ENCODE results near the gene KIF3A.
"Not testable (repeated sequence)": the region's sequence is repeated elsewhere in the genome, so short reads cannot be mapped to it uniquely, and the experiment has no call there.

KIF3A gene

DNA sequence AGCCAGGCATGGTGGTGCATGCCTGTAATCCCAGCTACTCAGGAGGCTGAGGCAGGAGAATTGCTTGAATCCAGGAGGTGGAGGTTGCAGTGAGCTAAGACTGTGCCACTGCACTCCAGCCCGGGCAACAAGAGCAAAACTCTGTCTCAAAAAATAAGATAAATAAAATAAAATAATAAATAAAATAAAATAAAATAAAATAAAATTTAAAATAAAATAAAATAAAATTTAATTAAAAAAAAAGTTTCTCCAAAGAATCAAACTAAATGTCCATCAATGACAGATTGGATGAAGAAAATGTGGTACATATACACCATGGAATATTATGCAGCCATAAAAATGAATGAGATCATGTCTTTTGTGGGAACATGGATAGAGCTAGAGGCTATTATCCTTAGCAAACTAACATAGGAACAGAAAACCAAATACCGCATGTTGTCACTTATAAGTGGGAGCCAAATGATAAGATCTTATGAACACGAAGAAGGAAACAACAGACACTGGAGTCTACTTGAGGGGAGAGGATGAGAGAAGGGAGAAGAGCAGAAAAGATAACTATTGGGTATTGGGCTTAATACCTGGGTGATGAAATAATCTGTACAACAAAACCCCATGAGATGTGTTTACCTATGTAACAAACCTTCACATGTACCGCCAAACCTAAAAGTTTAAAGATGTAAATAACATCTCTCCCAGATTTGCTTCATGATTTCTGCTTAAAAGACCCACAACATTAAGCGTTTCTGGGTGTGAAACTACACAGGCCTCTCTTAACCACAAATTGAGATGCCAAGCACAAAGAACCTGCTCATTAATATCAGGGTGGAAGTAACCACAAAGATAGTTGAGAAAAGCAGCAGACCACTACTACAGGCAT, 45.4 kb downstream of the KIF3A start:
- not testable (repeated sequence) for ATAC-seq
- peak; percentile 71 for TF ChIP-seq ZNF8 (CRISPR knock-in tag; IDR thresholded peaks at IDR 0.05)

DNA sequence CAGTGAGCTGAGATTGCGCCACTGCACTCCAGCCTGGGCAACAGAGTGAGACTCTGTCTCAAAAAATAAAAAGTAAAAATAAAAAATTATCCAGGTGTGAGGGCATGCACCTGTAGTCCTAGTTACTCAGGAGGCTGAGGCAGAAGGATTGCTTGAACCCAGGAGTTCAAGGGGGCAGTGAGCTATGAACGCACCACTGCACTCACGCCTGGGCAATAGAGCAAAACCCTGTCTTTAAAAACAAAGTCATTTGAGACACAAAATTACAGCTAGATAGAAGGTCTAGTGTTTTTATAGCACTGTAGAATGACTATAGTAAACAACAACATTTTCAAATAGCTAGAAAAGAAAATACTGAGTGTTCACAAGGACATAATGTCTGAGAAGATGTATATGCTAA, 47.2 kb downstream of the KIF3A start:
- no peak for ATAC-seq
- TF ChIP-seq GLIS3 (CRISPR knock-in tag; IDR thresholded peaks at IDR 0.05) (no peak), BACH2 (CRISPR knock-in tag; IDR thresholded peaks at IDR 0.05; ENCODE audit: borderline replicate concordance) (no peak)

DNA sequence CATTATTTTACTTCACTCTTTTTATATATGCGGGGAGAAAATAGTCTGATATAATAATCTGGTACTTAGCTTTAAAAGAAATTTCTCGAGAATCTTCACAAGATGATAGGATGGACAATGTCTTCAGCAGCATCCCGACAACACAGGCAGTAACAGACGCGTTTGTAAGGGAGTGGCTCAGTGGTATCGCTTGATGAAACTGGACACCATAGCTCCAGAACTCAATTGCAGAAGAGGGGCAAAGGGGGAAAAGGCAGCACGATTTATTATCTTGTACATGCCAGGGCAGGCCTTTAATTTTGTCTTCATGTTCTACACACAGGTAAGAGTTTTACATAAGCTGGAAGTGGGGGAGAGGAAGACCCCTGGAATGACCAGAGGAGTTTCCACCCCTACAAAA, 47.8 kb downstream of the KIF3A start:
- ATAC-seq = no peak
- TF ChIP-seq PPARA (CRISPR knock-in tag; IDR thresholded peaks at IDR 0.05; ENCODE audit: borderline replicate concordance) = no peak
- TF ChIP-seq SNAI2 (CRISPR knock-in tag; IDR thresholded peaks at IDR 0.05) = no peak

DNA sequence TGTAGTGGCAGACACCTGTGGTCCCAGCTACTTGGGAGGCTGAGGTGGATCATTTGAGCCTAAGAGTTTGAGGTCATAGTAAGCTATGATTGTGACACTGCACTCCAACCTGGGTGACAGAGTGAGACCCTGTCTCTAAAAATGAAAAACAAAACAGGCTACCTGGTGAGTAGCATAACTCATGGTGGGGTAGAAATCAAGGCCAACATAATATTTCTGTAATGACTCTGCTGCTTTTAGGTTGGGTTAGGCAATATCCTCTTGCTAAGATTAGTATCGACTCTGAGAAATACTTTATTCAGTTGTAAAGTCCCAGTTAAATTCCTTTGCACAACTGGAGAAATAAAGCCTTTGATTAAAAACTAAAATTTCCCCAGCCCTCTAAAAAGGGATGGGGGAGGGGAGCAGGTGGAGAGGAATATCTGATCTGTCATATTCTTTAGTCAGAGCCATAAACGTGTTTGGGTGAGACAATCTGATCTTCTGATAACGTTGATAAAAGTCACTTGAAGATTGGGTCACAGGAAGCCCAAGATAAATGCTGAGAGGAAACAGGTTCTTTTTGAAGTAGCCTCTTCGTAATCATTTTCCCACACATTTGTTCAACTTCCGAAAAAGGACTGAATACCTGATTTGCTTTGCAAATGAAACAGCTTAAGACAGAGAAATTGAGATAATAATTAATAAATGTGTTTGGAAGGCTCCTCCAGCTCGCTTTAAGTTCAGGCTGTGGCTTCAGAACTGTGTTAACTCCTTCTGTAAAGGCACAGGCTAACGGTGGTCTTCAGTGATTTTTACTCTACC, 48.6 kb downstream of the KIF3A start:
- no peak for ATAC-seq
- TF ChIP-seq ZNF565 (CRISPR knock-in tag; conservative IDR thresholded peaks at IDR 0.05; ENCODE audit: low read depth) (no peak), RARB (CRISPR knock-in tag; IDR thresholded peaks at IDR 0.05) (no peak), TCF4 (CRISPR knock-in tag; IDR thresholded peaks at IDR 0.05; ENCODE audit: borderline replicate concordance) (no peak), ZFP3 (CRISPR knock-in tag; IDR thresholded peaks at IDR 0.05) (no peak), GLIS3 (CRISPR knock-in tag; IDR thresholded peaks at IDR 0.05) (no peak), ESRRG (CRISPR knock-in tag; IDR thresholded peaks at IDR 0.05) (no peak), PPARA (CRISPR knock-in tag; IDR thresholded peaks at IDR 0.05; ENCODE audit: borderline replicate concordance) (no peak), CSDC2 (CRISPR knock-in tag; IDR thresholded peaks at IDR 0.05) (no peak), ARNTL (CRISPR knock-in tag; IDR thresholded peaks at IDR 0.05; ENCODE audit: borderline replicate concordance, low read depth) (no peak), ZNF8 (CRISPR knock-in tag; IDR thresholded peaks at IDR 0.05) (no peak), TOX (CRISPR knock-in tag; IDR thresholded peaks at IDR 0.05; ENCODE audit: borderline replicate concordance) (no peak), BACH2 (CRISPR knock-in tag; IDR thresholded peaks at IDR 0.05; ENCODE audit: borderline replicate concordance) (no peak), ZNF70 (CRISPR knock-in tag; IDR thresholded peaks at IDR 0.05) (no peak)
- TF ChIP-seq, protein P1, sequence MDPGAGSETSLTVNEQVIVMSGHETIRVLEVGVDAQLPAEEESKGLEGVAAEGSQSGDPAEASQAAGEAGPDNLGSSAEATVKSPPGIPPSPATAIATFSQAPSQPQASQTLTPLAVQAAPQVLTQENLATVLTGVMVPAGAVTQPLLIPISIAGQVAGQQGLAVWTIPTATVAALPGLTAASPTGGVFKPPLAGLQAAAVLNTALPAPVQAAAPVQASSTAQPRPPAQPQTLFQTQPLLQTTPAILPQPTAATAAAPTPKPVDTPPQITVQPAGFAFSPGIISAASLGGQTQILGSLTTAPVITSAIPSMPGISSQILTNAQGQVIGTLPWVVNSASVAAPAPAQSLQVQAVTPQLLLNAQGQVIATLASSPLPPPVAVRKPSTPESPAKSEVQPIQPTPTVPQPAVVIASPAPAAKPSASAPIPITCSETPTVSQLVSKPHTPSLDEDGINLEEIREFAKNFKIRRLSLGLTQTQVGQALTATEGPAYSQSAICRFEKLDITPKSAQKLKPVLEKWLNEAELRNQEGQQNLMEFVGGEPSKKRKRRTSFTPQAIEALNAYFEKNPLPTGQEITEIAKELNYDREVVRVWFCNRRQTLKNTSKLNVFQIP (CRISPR knock-in tag; IDR thresholded peaks at IDR 0.05; ENCODE audit: borderline replicate concordance, low read depth) = no peak
- TF ChIP-seq, protein P2, sequence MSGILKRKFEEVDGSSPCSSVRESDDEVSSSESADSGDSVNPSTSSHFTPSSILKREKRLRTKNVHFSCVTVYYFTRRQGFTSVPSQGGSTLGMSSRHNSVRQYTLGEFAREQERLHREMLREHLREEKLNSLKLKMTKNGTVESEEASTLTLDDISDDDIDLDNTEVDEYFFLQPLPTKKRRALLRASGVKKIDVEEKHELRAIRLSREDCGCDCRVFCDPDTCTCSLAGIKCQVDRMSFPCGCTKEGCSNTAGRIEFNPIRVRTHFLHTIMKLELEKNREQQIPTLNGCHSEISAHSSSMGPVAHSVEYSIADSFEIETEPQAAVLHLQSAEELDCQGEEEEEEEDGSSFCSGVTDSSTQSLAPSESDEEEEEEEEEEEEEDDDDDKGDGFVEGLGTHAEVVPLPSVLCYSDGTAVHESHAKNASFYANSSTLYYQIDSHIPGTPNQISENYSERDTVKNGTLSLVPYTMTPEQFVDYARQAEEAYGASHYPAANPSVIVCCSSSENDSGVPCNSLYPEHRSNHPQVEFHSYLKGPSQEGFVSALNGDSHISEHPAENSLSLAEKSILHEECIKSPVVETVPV (CRISPR knock-in tag; IDR thresholded peaks at IDR 0.05) = no peak
- TF ChIP-seq, protein P3, sequence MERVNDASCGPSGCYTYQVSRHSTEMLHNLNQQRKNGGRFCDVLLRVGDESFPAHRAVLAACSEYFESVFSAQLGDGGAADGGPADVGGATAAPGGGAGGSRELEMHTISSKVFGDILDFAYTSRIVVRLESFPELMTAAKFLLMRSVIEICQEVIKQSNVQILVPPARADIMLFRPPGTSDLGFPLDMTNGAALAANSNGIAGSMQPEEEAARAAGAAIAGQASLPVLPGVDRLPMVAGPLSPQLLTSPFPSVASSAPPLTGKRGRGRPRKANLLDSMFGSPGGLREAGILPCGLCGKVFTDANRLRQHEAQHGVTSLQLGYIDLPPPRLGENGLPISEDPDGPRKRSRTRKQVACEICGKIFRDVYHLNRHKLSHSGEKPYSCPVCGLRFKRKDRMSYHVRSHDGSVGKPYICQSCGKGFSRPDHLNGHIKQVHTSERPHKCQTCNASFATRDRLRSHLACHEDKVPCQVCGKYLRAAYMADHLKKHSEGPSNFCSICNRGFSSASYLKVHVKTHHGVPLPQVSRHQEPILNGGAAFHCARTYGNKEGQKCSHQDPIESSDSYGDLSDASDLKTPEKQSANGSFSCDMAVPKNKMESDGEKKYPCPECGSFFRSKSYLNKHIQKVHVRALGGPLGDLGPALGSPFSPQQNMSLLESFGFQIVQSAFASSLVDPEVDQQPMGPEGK (CRISPR knock-in tag; IDR thresholded peaks at IDR 0.05; ENCODE audit: borderline replicate concordance) = no peak
- TF ChIP-seq, protein P4, sequence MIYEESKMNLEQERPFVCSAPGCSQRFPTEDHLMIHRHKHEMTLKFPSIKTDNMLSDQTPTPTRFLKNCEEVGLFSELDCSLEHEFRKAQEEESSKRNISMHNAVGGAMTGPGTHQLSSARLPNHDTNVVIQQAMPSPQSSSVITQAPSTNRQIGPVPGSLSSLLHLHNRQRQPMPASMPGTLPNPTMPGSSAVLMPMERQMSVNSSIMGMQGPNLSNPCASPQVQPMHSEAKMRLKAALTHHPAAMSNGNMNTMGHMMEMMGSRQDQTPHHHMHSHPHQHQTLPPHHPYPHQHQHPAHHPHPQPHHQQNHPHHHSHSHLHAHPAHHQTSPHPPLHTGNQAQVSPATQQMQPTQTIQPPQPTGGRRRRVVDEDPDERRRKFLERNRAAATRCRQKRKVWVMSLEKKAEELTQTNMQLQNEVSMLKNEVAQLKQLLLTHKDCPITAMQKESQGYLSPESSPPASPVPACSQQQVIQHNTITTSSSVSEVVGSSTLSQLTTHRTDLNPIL (CRISPR knock-in tag; IDR thresholded peaks at IDR 0.05; ENCODE audit: low read depth) = no peak
- TF ChIP-seq, protein P5, sequence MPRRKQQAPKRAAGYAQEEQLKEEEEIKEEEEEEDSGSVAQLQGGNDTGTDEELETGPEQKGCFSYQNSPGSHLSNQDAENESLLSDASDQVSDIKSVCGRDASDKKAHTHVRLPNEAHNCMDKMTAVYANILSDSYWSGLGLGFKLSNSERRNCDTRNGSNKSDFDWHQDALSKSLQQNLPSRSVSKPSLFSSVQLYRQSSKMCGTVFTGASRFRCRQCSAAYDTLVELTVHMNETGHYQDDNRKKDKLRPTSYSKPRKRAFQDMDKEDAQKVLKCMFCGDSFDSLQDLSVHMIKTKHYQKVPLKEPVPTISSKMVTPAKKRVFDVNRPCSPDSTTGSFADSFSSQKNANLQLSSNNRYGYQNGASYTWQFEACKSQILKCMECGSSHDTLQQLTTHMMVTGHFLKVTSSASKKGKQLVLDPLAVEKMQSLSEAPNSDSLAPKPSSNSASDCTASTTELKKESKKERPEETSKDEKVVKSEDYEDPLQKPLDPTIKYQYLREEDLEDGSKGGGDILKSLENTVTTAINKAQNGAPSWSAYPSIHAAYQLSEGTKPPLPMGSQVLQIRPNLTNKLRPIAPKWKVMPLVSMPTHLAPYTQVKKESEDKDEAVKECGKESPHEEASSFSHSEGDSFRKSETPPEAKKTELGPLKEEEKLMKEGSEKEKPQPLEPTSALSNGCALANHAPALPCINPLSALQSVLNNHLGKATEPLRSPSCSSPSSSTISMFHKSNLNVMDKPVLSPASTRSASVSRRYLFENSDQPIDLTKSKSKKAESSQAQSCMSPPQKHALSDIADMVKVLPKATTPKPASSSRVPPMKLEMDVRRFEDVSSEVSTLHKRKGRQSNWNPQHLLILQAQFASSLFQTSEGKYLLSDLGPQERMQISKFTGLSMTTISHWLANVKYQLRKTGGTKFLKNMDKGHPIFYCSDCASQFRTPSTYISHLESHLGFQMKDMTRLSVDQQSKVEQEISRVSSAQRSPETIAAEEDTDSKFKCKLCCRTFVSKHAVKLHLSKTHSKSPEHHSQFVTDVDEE (CRISPR knock-in tag; IDR thresholded peaks at IDR 0.05) = no peak

All from SK-N-SH treated with all-trans-retinoic acid at 6 μM for 48 hours (cell line).